Measurements from ENCODE around the gene VIL1. TPM values are rescaled to one million over a fixed set of nuclear protein-coding genes. Genes with fewer than 3 reads are reported as not detected.

VIL1 gene
- total RNA-seq, 1 donor from 2014 or later, result not detected

- intact Hi-C loops (cut with DNase I), result loop anchor here (10.0 kb wide), 1 partner anchor 286 kb away; no protein-coding TSS in a partner anchor
- DNase-seq (ENCODE audit: missing footprints) (no peak), ATAC-seq (no peak)
Measured at GRCh38 chr2:218470448-218470847, 51.5 kb downstream of the VIL1 start.

- intact Hi-C loops (cut with DNase I), result loop anchor here (10.0 kb wide), 1 partner anchor 286 kb away; no protein-coding TSS in a partner anchor
- no peak for ATAC-seq
- no peak for DNase-seq (ENCODE audit: missing footprints)
Measured at GRCh38 chr2:218471036-218471435, 52.1 kb downstream of the VIL1 start.

DNA sequence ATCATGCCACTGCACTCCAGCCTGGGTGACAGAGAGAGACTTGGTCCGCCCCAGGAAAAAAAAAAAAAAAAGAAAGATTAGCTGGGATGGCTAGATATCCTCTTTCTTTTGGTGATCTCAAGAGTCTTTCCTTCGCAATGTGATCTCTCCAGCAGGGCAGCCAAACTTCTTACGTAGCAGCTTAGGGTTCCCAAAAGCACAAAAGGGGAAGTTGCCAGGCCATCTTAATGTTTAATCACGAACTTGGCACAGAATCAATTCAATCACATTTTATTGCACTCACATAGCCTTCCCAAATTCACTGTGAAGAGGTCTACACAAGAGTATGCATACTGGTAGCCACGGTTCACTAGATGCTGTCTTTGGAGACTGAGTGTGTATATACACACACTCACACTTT, 53.1 kb downstream of the VIL1 start:
- ATAC-seq (peak; percentile 23), DNase-seq (ENCODE audit: missing footprints) (no peak)
- intact Hi-C loops (cut with DNase I), result loop anchor here (10.0 kb wide), 1 partner anchor 287 kb away; no protein-coding TSS in a partner anchor

GRCh38 chr2:218472988-218473387, 54.1 kb downstream of the VIL1 start:
- DNase-seq (ENCODE audit: missing footprints), result no peak
- intact Hi-C loops (cut with DNase I), result loop anchor here (10.0 kb wide), 1 partner anchor 288 kb away; no protein-coding TSS in a partner anchor
- no peak for ATAC-seq

DNA sequence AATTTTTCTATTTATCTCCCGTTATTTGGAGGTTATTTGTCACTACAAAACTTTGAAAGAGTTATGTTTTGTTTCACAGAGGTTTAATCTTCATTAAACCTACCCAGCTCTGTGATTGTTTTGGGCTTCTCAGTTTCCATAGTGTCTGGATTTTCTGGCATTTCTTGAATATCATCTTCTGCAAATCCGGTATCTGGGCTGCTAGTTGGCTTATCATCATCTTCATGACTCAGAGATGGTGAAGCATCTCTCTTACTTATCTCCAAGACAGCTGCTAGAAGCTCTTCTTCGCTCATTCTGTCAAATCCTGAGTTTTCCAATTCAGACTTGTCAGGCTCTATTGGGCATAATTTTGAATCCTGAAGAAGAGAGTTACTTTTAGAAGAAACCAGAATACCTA, 55.6 kb downstream of the VIL1 start:
- ATAC-seq (no peak), DNase-seq (ENCODE audit: missing footprints) (no peak)
- intact Hi-C loops (cut with DNase I), result loop anchor here (10.0 kb wide), 1 partner anchor 290 kb away; no protein-coding TSS in a partner anchor

GRCh38 chr2:218476676-218477075, 57.8 kb downstream of the VIL1 start:
- DNase-seq (ENCODE audit: missing footprints) (no peak), ATAC-seq (no peak)
- intact Hi-C loops (cut with DNase I), result loop anchor here (10.0 kb wide), 1 partner anchor 292 kb away; no protein-coding TSS in a partner anchor

DNA sequence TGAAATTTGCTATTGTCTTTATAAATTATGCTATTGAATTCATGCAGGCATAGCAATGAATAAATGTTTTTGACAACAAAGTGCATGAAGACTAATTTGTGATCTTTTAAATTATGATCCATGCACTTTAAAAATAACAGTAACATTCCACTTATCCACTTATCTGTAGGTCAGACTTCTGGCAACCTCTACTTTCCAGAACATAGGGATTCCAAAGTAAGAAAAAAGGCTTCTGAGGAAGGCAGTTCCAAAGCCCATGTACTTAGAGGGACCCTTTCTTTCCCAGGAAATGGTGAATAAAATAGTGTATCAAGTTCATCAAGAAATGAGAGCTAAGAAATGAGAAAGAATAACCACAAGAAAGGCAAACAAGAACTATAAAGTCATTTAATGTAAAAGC, 58.3 kb downstream of the VIL1 start:
- DNase-seq (ENCODE audit: missing footprints), result no peak
- ATAC-seq, result no peak
- intact Hi-C loops (cut with DNase I), result loop anchor here (10.0 kb wide), 1 partner anchor 292 kb away; no protein-coding TSS in a partner anchor

DNA sequence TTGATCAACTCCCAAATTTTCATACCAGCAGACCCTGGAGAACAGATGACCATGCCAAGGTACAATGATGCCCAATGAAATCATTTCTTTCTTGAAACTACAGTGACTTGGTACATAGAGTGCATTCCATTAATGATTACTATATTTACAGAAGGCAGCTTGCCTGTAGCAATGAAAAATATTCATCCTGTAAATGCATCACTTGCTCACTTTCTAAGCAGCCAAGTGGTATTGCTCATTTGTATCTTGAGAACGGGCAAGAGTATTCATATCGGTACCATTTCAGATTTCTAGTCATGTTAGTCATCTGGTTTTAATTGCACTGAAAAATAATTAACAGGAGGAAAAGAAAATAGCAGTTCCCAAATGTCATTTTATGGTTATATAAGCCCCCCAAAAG, 59.6 kb downstream of the VIL1 start:
- no peak for ATAC-seq
- intact Hi-C loops (cut with DNase I), result loop anchor here (10.0 kb wide), 1 partner anchor 294 kb away; no protein-coding TSS in a partner anchor

DNA sequence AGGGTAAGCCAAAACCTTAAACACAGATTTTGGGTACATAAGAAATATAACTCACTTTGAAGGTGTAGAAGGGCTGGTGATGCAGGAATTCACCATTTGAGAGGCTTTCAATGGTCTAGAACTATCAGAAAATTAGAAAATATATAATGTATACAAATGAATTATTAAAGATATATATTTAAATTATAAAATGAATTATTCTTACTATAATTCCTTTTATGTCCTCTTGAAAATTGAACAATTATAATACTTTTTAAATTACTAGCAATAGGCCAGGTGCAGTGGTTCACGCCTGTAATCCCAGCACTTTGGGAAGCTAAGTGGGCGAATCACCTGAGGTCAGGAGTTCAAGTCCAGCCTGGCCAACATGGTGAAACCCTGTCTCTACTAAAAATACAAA, 60.7 kb downstream of the VIL1 start:
- intact Hi-C loops (cut with DNase I), result loop anchor here (10.0 kb wide), 1 partner anchor 295 kb away; no protein-coding TSS in a partner anchor
- no peak for DNase-seq (ENCODE audit: missing footprints)
- ATAC-seq, result no peak

More for the DNA sequence above, 59.6 kb downstream of the VIL1 start:
- DNase-seq (ENCODE audit: missing footprints), result no peak

- no peak for DNase-seq (ENCODE audit: missing footprints)
- intact Hi-C loops (cut with DNase I), result no loop called here
- no peak for ATAC-seq
Measured at GRCh38 chr2:218482651-218483050, 63.7 kb downstream of the VIL1 start.

DNA sequence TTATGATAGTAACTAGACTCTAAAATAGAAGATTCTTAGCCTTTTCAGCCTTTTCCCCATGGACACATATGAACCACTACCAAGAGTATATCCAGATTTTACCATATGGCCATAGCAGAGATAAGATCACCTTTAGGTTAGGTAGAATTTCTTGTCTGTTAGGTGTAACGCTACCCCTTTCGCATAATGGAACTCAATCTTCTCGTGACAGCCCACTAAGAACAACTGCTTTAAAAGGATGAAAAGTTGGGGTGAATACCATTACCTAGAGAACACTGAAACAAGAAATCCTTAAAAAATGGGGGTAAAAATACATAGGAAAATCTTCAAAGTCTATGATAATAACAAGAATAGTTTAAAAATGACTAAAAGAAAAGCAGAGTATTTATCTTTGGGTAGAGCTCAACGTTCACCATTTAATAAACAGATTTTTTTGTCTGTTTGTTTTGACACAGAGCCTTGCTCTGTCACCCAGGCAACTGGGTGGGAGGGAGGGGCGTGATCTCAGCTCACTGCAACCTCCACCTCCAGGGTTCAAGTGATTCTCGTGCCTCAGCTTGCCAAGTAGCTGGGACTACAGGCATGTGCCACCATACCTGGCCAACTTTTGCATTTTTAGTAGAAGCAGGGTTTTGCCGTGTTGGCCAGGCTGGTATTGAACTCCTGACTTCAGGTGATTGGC, 67.2 kb downstream of the VIL1 start:
- ATAC-seq, result no peak
- intact Hi-C loops (cut with DNase I), result no loop called here
- no peak for DNase-seq (ENCODE audit: missing footprints)

DNA sequence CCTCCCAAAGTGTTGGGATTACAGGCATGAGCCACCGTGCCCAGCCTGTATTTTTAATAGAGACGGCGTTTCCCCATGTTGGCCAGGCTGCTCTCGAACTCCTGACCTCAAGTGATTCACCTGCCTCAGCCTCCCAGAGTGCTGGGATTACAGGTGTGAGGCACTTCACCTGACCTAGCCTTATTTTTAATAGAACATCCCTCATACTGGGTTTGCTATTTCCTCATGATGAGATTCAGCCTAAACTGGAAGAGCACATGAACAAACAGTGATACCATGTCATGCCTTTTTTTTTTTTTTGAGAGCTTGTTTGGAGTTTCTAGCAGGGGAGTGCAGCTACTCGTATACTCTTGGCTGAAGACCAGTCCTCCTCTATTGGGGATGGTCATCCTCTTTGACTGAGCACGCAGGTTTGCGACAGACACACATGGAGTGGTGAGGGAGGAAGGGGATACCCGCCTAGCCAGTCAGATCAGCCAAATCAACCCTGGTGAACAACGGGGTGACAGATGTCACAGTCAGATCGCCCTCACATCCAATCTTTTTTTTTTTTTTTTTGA, 81.7 kb downstream of the VIL1 start:
- DNase-seq (ENCODE audit: missing footprints), result no peak
- intact Hi-C loops (cut with DNase I), result no loop called here
- no peak for ATAC-seq

- ATAC-seq (no peak), DNase-seq (ENCODE audit: missing footprints) (no peak)
- intact Hi-C loops (cut with DNase I), result no loop called here
Measured at GRCh38 chr2:218501665-218502064, 82.7 kb downstream of the VIL1 start.

Small RNA genes within 50 kb of the gene (microRNA-seq; reads per million reads assigned to microRNA genes)
- gene MIR26B, result 100,284 reads per million, percentile 99 among the genes with 10 or more reads in this experiment

Other genes starting within 250 kb of the VIL1 start
- 142 TPM for gene ARPC2, start 201.9 kb upstream of the VIL1 start, total RNA-seq
- gene GPBAR1, start 158.1 kb upstream of the VIL1 start, total RNA-seq, result 2.0 TPM
- 50.6 TPM for gene AAMP, start 149.0 kb upstream of the VIL1 start, total RNA-seq
- gene PNKD, start 148.6 kb upstream of the VIL1 start, total RNA-seq, result 67.0 TPM
- 138 TPM for gene TMBIM1, start 126.6 kb upstream of the VIL1 start, total RNA-seq
- gene CATIP, start 62.3 kb upstream of the VIL1 start, total RNA-seq, result not detected
- gene SLC11A1, start 36.9 kb upstream of the VIL1 start, total RNA-seq, result 5.4 TPM
- gene CTDSP1, start 19.3 kb upstream of the VIL1 start, total RNA-seq, result 101 TPM
- 7.0 TPM for gene USP37, start 149.2 kb downstream of the VIL1 start, total RNA-seq
- gene CNOT9, start 149.7 kb downstream of the VIL1 start, total RNA-seq, result 15.7 TPM
- 0.43 TPM for gene PLCD4, start 188.8 kb downstream of the VIL1 start, total RNA-seq
- gene ZNF142, start 240.5 kb downstream of the VIL1 start, total RNA-seq, result 18.6 TPM
- 51.1 TPM for gene BCS1L, start 240.6 kb downstream of the VIL1 start, total RNA-seq

Measured in Right ventricle myocardium inferior (tissue), 1 donor.